Activated naive CD4-positive, alpha-beta T cell treated with anti-CD3 and anti-CD28 coated beads, Interleukin-2, amount 50 U/mL, for 24 hours (primary cell): ENCODE data around the gene MYO16.

Source experiments
- H3K27ac Mint-ChIP-seq: one replicate; pipeline ENCODE4 v1.8.0; 2021; ENCODE audit warnings: mild to moderate bottlenecking, mixed read lengths
- H3K27me3 Mint-ChIP-seq: one replicate; pipeline ENCODE4 v1.8.0; 2021; ENCODE audit warnings: mixed read lengths
- H3K36me3 Mint-ChIP-seq: one replicate; pipeline ENCODE4 v1.8.0; 2021; ENCODE audit warnings: mixed read lengths
- H3K4me1 Mint-ChIP-seq: one replicate; pipeline ENCODE4 v1.8.0; 2021; ENCODE audit warnings: mixed read lengths
- H3K4me3 Mint-ChIP-seq: one replicate; pipeline ENCODE4 v1.8.0; 2021; ENCODE audit warnings: mild to moderate bottlenecking, mixed read lengths
- H3K9me3 Mint-ChIP-seq: one replicate; pipeline ENCODE4 v1.8.0; 2021; ENCODE audit warnings: mixed read lengths

Gene MYO16

GRCh38 chr13:108638901-108639300 lies 9.5 kb downstream of the MYO16 start:
- H3K4me3 Mint-ChIP-seq, result no peak overlapping the region
- H3K27me3 Mint-ChIP-seq, result no peaks in the 10 kb centered on the region
- H3K9me3 Mint-ChIP-seq, result no peaks in the 10 kb centered on the region

GRCh38 chr13:108643646-108644353 lies 14.4 kb downstream of the MYO16 start:
- Mint-ChIP-seq H3K4me3 (no peak overlapping the region), H3K36me3 (no peaks in the 10 kb centered on the region), H3K9me3 (no peaks in the 10 kb centered on the region), H3K27ac (no peak overlapping the region), H3K27me3 (no peaks in the 10 kb centered on the region), H3K4me1 (no peaks in the 10 kb centered on the region)

More at GRCh38 chr13:108638901-108639300, 9.5 kb downstream of the MYO16 start:
- Mint-ChIP-seq H3K4me1 (no peaks in the 10 kb centered on the region), H3K36me3 (no peaks in the 10 kb centered on the region), H3K27ac (no peak overlapping the region)

GRCh38 chr13:108645376-108645775 lies 16.0 kb downstream of the MYO16 start:
- Mint-ChIP-seq H3K36me3 (no peaks in the 10 kb centered on the region), H3K4me3 (no peak overlapping the region), H3K9me3 (no peaks in the 10 kb centered on the region), H3K4me1 (no peaks in the 10 kb centered on the region), H3K27ac (no peak overlapping the region), H3K27me3 (no peaks in the 10 kb centered on the region)

- Mint-ChIP-seq H3K9me3 (no peaks in the 10 kb centered on the region), H3K4me1 (no peaks in the 10 kb centered on the region)
Observed at GRCh38 chr13:108650271-108650670, 20.9 kb downstream of the MYO16 start.

GRCh38 chr13:108656742-108657141 lies 27.3 kb downstream of the MYO16 start:
- H3K4me3 Mint-ChIP-seq, result no peak overlapping the region
- H3K36me3 Mint-ChIP-seq, result no peaks in the 10 kb centered on the region
- no peaks in the 10 kb centered on the region for H3K9me3 Mint-ChIP-seq
- no peaks in the 10 kb centered on the region for H3K4me1 Mint-ChIP-seq
- H3K27ac Mint-ChIP-seq, result no peak overlapping the region
- H3K27me3 Mint-ChIP-seq, result peaks cover 3% of the 10 kb centered on the region

More at GRCh38 chr13:108650271-108650670, 20.9 kb downstream of the MYO16 start:
- no peaks in the 10 kb centered on the region for H3K36me3 Mint-ChIP-seq
- peaks cover 2% of the 10 kb centered on the region for H3K27me3 Mint-ChIP-seq
- H3K27ac Mint-ChIP-seq, result no peak overlapping the region
- H3K4me3 Mint-ChIP-seq, result no peak overlapping the region

GRCh38 chr13:108657519-108657918 lies 28.1 kb downstream of the MYO16 start:
- Mint-ChIP-seq H3K36me3 (no peaks in the 10 kb centered on the region), H3K4me3 (no peak overlapping the region), H3K4me1 (no peaks in the 10 kb centered on the region), H3K27me3 (peaks cover 2% of the 10 kb centered on the region), H3K9me3 (no peaks in the 10 kb centered on the region), H3K27ac (no peak overlapping the region)

- H3K27ac Mint-ChIP-seq, result no peak overlapping the region
- H3K4me1 Mint-ChIP-seq, result no peaks in the 10 kb centered on the region
- no peaks in the 10 kb centered on the region for H3K9me3 Mint-ChIP-seq
- H3K4me3 Mint-ChIP-seq, result no peak overlapping the region
- no peaks in the 10 kb centered on the region for H3K36me3 Mint-ChIP-seq
- no peaks in the 10 kb centered on the region for H3K27me3 Mint-ChIP-seq
Observed at GRCh38 chr13:108662528-108662927, 33.1 kb downstream of the MYO16 start.

GRCh38 chr13:108663710-108664109 lies 34.3 kb downstream of the MYO16 start:
- no peak overlapping the region for H3K4me3 Mint-ChIP-seq
- no peaks in the 10 kb centered on the region for H3K4me1 Mint-ChIP-seq
- no peak overlapping the region for H3K27ac Mint-ChIP-seq
- no peaks in the 10 kb centered on the region for H3K27me3 Mint-ChIP-seq
- no peaks in the 10 kb centered on the region for H3K9me3 Mint-ChIP-seq
- no peaks in the 10 kb centered on the region for H3K36me3 Mint-ChIP-seq

- H3K4me3 Mint-ChIP-seq, result no peak overlapping the region
- no peak overlapping the region for H3K27ac Mint-ChIP-seq
- no peaks in the 10 kb centered on the region for H3K27me3 Mint-ChIP-seq
- H3K36me3 Mint-ChIP-seq, result no peaks in the 10 kb centered on the region
- no peaks in the 10 kb centered on the region for H3K9me3 Mint-ChIP-seq
- H3K4me1 Mint-ChIP-seq, result no peaks in the 10 kb centered on the region
Observed at GRCh38 chr13:108667205-108667604, 37.8 kb downstream of the MYO16 start.

- H3K4me3 Mint-ChIP-seq, result no peak overlapping the region
- H3K27me3 Mint-ChIP-seq, result peaks cover 2% of the 10 kb centered on the region
- H3K36me3 Mint-ChIP-seq, result no peaks in the 10 kb centered on the region
- H3K9me3 Mint-ChIP-seq, result no peaks in the 10 kb centered on the region
- H3K27ac Mint-ChIP-seq, result no peak overlapping the region
- H3K4me1 Mint-ChIP-seq, result no peaks in the 10 kb centered on the region
Observed at GRCh38 chr13:108669381-108669780, 40.0 kb downstream of the MYO16 start.

- Mint-ChIP-seq H3K9me3 (no peaks in the 10 kb centered on the region), H3K4me1 (no peaks in the 10 kb centered on the region), H3K27me3 (peaks cover 8% of the 10 kb centered on the region), H3K36me3 (no peaks in the 10 kb centered on the region), H3K4me3 (no peak overlapping the region), H3K27ac (no peak overlapping the region)
Observed at GRCh38 chr13:108674346-108674745, 44.9 kb downstream of the MYO16 start.

- Mint-ChIP-seq H3K27ac (no peak overlapping the region), H3K4me1 (no peaks in the 10 kb centered on the region), H3K4me3 (no peak overlapping the region), H3K36me3 (no peaks in the 10 kb centered on the region), H3K9me3 (no peaks in the 10 kb centered on the region), H3K27me3 (peaks cover 9% of the 10 kb centered on the region)
Observed at GRCh38 chr13:108674771-108675170, 45.4 kb downstream of the MYO16 start.

- H3K27ac Mint-ChIP-seq, result no peak overlapping the region
- H3K4me1 Mint-ChIP-seq, result no peaks in the 10 kb centered on the region
- H3K27me3 Mint-ChIP-seq, result peaks cover 10% of the 10 kb centered on the region
- no peaks in the 10 kb centered on the region for H3K36me3 Mint-ChIP-seq
- H3K4me3 Mint-ChIP-seq, result no peak overlapping the region
- no peaks in the 10 kb centered on the region for H3K9me3 Mint-ChIP-seq
Observed at GRCh38 chr13:108676620-108677019, 47.2 kb downstream of the MYO16 start.

GRCh38 chr13:108677806-108678205 lies 48.4 kb downstream of the MYO16 start:
- H3K27me3 Mint-ChIP-seq, result peaks cover 10% of the 10 kb centered on the region
- H3K36me3 Mint-ChIP-seq, result no peaks in the 10 kb centered on the region
- no peak overlapping the region for H3K27ac Mint-ChIP-seq
- H3K4me3 Mint-ChIP-seq, result no peak overlapping the region
- H3K9me3 Mint-ChIP-seq, result no peaks in the 10 kb centered on the region
- no peaks in the 10 kb centered on the region for H3K4me1 Mint-ChIP-seq

GRCh38 chr13:108680011-108680410 lies 50.6 kb downstream of the MYO16 start:
- Mint-ChIP-seq H3K27ac (no peak overlapping the region), H3K4me1 (no peaks in the 10 kb centered on the region), H3K36me3 (no peaks in the 10 kb centered on the region), H3K27me3 (peaks cover 7% of the 10 kb centered on the region), H3K9me3 (no peaks in the 10 kb centered on the region), H3K4me3 (no peak overlapping the region)

GRCh38 chr13:108681986-108682575 lies 52.7 kb downstream of the MYO16 start:
- peaks cover 5% of the 10 kb centered on the region for H3K27me3 Mint-ChIP-seq
- no peaks in the 10 kb centered on the region for H3K36me3 Mint-ChIP-seq
- no peaks in the 10 kb centered on the region for H3K4me1 Mint-ChIP-seq
- H3K27ac Mint-ChIP-seq, result no peak overlapping the region
- no peak overlapping the region for H3K4me3 Mint-ChIP-seq
- no peaks in the 10 kb centered on the region for H3K9me3 Mint-ChIP-seq

- Mint-ChIP-seq H3K9me3 (no peaks in the 10 kb centered on the region), H3K4me1 (no peaks in the 10 kb centered on the region)
Observed at GRCh38 chr13:108682714-108683113, 53.3 kb downstream of the MYO16 start.

More at GRCh38 chr13:108682714-108683113, 53.3 kb downstream of the MYO16 start:
- Mint-ChIP-seq H3K36me3 (no peaks in the 10 kb centered on the region), H3K27ac (no peak overlapping the region), H3K27me3 (peaks cover 5% of the 10 kb centered on the region), H3K4me3 (no peak overlapping the region)
